LNCaP clone FGC (cell line): ENCODE results near the gene MCOLN2.

Experiments
- DNase-seq: peaks from one replicate; pipeline ENCODE4 v3.0.0-alpha.2; 2011; ENCODE audit warnings: low read depth
- H3K4me3 ChIP-seq: 2 replicates; pipeline ENCODE4 v1.5.1; 2011; ENCODE audit warnings: mild to moderate bottlenecking, low read depth, low read length, control low read depth
- CTCF ChIP-seq: IDR thresholded peaks from 2 replicates; pipeline ENCODE4 v1.5.1; 2012; ENCODE audit warnings: mild to moderate bottlenecking; ENCODE audit not compliant: control insufficient read depth, insufficient read depth; ENCODE audit errors: extremely low read depth

MCOLN2 gene

GRCh38 chr1:84959294-84959693 is 37.6 kb downstream of the MCOLN2 start:
- TF ChIP-seq CTCF = no peak
- no peak overlapping the region for H3K4me3 ChIP-seq
- DNase-seq = no peak

GRCh38 chr1:84957966-84958365 is 38.9 kb downstream of the MCOLN2 start:
- TF ChIP-seq CTCF = no peak
- H3K4me3 ChIP-seq = no peak overlapping the region
- no peak for DNase-seq

GRCh38 chr1:84956655-84957054 is 40.3 kb downstream of the MCOLN2 start:
- no peak overlapping the region for H3K4me3 ChIP-seq
- no peak for TF ChIP-seq CTCF
- DNase-seq = no peak

GRCh38 chr1:84956097-84956496 is 40.8 kb downstream of the MCOLN2 start:
- TF ChIP-seq CTCF = no peak
- H3K4me3 ChIP-seq = no peak overlapping the region
- no peak for DNase-seq

- DNase-seq = no peak
- no peak overlapping the region for H3K4me3 ChIP-seq
- no peak for TF ChIP-seq CTCF
Measured at GRCh38 chr1:84949664-84950063, 47.2 kb downstream of the MCOLN2 start.

GRCh38 chr1:84947536-84948410 is 49.1 kb downstream of the MCOLN2 start:
- TF ChIP-seq CTCF = no peak
- DNase-seq = no peak
- no peak overlapping the region for H3K4me3 ChIP-seq

GRCh38 chr1:84946631-84947030 is 50.3 kb downstream of the MCOLN2 start:
- TF ChIP-seq CTCF = no peak
- no peak overlapping the region for H3K4me3 ChIP-seq
- no peak for DNase-seq
